AG09309 (cell line): ENCODE measurements around the gene RPN2.

Experiments
- DNase-seq: peaks from one replicate; pipeline ENCODE4 v3.0.0-alpha.2; 2010; ENCODE audit warnings: low read depth
- H3K4me3 ChIP-seq: 2 replicates; pipeline ENCODE4 v1.5.1; 2011; ENCODE audit warnings: mild to moderate bottlenecking, low read depth, low read length, moderate library complexity; ENCODE audit not compliant: control insufficient read depth
- TF ChIP-seq, protein P1 (sequence below): IDR thresholded peaks from 2 replicates; pipeline ENCODE4 v1.5.1; 2011; ENCODE audit warnings: mild to moderate bottlenecking, low read depth, low read length, inconsistent platforms; ENCODE audit not compliant: insufficient read depth, control insufficient read depth; ENCODE audit errors: missing control alignments

Gene RPN2

DNA sequence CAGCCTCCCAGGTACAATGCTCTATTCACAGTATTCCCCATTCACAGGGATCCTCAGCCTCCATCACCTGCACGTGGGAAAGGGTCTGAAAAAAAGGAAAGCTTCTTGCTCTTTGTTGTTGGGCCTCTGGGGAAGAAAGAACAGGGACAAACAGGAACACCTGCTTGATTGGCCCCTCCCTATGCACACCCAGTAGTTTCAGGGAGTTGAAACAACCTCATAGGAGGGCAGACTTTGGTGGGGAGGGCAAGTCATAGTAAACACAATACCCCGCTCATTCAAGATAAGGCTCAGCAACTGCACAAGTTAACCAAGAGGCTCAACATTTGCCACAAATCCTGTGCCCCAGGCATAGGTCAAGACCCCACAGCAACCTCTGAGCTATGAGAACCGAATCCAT, 80.7 kb downstream of the RPN2 start:
- DNase-seq, result no peak
- TF ChIP-seq, protein P1, sequence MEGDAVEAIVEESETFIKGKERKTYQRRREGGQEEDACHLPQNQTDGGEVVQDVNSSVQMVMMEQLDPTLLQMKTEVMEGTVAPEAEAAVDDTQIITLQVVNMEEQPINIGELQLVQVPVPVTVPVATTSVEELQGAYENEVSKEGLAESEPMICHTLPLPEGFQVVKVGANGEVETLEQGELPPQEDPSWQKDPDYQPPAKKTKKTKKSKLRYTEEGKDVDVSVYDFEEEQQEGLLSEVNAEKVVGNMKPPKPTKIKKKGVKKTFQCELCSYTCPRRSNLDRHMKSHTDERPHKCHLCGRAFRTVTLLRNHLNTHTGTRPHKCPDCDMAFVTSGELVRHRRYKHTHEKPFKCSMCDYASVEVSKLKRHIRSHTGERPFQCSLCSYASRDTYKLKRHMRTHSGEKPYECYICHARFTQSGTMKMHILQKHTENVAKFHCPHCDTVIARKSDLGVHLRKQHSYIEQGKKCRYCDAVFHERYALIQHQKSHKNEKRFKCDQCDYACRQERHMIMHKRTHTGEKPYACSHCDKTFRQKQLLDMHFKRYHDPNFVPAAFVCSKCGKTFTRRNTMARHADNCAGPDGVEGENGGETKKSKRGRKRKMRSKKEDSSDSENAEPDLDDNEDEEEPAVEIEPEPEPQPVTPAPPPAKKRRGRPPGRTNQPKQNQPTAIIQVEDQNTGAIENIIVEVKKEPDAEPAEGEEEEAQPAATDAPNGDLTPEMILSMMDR, result no peak
- no peak overlapping the region for H3K4me3 ChIP-seq

DNA sequence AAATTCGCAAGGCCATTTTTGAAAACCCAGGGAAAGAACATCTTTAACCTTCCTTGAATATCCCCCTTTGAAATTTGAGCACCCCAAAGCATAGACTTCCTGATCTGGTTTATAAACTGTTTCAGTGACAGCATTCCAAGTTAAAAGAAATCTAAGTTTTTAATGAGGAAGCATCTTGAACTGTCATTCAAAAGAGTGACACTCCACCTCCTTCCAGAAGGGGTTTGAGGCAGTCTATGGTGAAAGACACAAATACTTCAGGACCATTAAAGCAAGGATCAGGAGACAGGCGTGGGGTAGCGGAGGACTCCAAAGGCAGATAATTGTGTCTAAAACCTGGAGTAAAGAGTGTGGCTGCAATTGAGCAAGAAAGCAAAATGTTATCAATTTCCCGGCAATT, 81.8 kb downstream of the RPN2 start:
- TF ChIP-seq, protein P1, result no peak
- H3K4me3 ChIP-seq, result no peak overlapping the region
- no peak for DNase-seq

DNA sequence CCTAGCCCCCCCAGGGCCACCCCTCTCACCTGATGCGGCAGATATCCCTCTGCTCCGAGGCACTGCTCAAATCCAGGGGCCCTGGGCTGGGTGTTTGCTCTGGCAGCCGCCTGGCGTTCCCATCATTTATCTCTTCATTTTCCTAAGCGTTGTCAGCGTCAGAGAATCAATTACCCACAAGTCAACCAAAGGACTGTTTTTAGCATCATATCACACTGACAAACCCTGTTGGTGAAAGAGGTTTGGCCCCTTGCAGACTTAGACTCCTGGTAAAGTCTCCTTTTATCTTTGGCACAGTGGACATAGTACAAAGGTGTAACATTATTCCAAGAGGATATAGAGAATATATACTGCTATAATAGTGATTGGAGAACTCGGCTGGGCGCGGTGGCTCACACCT, 82.6 kb downstream of the RPN2 start, which contains the start of gene GHRH:
Gene GHRH (minus strand): TSS at position 101 of the 400 bp plus-strand sequence. CDS start 4,925 bp downstream, outside the sequence.
- DNase-seq, result no peak
- H3K4me3 ChIP-seq, result no peak within 1 kb of the TSS
- TF ChIP-seq, protein P1, result no peak

DNA sequence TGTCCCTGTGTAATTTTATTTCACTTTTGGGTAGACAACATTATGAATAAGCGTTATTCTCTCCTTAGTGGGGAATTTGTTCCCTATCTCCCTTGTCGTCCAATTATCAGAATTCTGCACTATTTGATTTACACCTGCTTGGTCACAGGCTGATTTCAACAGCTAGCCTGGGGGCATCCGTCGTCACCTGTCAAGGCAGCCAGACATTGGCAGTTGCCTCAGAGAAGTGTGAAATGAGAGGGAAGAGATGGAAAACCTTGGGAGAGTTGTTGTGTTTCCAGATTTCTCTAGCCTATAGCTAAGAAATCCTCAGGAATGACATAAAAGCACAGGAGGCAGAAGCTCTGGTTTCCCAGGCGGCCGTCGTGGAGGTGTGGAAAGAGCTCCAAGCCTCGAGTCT, 83.4 kb downstream of the RPN2 start:
- DNase-seq, result no peak
- no peak overlapping the region for H3K4me3 ChIP-seq
- TF ChIP-seq, protein P1, result no peak

DNA sequence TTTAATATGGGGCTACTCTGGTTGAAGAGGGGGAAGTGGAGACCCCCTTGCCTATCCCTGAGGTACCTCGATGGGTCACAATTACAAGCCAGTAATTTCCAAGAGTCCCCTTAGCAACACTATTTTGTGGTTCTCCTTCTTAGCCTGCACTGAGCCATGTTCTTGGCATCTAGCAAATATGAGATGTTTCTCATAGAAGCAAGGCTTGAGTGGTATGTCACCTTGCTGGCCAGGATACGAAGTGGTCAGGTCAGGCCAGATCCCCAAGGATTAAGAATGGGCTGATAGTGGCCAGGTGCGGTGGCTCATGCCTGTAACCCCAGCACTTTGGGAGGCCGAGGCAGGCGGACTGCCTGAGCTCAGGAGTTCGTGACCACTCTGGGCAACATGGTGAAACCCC, 84.6 kb downstream of the RPN2 start:
- no peak overlapping the region for H3K4me3 ChIP-seq
- TF ChIP-seq, protein P1, result no peak
- DNase-seq, result no peak

DNA sequence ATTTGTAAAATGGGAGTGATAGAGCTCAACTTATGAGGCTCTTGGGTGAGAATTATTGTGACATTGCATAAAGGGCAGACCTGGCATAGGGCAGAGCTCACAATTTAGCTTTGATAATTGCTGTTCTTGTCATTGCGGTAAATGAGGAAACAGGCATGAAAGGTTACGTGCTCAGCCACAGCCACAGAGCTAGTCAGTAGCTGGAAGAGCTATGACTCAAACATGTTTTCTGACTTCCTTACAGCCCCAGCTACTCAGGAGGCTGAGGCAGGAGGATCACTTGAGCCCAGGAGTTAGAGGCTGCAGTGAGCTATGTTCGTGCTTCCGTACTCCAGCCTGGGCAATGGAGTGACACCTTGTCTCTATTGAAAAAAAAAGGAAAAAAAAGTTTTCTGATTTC, 86.0 kb downstream of the RPN2 start:
- DNase-seq, result no peak

More for the DNA sequence above, 86.0 kb downstream of the RPN2 start:
- TF ChIP-seq, protein P1, result no peak
- H3K4me3 ChIP-seq, result no peak overlapping the region
